H9 (cell line): ENCODE measurements around the gene ANKRD44. TPM values are rescaled to one million over a fixed set of nuclear protein-coding genes. Genes with fewer than 3 reads are reported as not detected.
A peak's percentile ranks its signal among the peaks of the same experiment; 100 is the strongest.
"Not testable (repeated sequence)": the region's sequence is repeated elsewhere in the genome, so short reads cannot be mapped to it uniquely, and the experiment has no call there.

Experiments used
- DNase-seq: peaks from one replicate; pipeline ENCODE4 v3.0.0-alpha.2; 2017
- H2AFZ ChIP-seq: one replicate; pipeline ENCODE4 v1.6.1; 2013; ENCODE audit warnings: mild to moderate bottlenecking, low read length, control low read depth, moderate library complexity
- H2AK5ac ChIP-seq: 2 replicates; pipeline ENCODE4 v1.6.1; 2013; ENCODE audit warnings: low read length, control low read depth, mixed read lengths; ENCODE audit not compliant: insufficient read length
- H2BK120ac ChIP-seq: one replicate; pipeline ENCODE4 v1.6.1; 2013; ENCODE audit warnings: low read depth, mild to moderate bottlenecking, low read length, control low read depth, inconsistent platforms; ENCODE audit not compliant: poor library complexity, severe bottlenecking
- H2BK12ac ChIP-seq: 2 replicates; pipeline ENCODE4 v1.6.1; 2013; ENCODE audit warnings: low read length, control low read depth, mixed read lengths, low read depth; ENCODE audit not compliant: insufficient read length
- H2BK15ac ChIP-seq: 2 replicates; pipeline ENCODE4 v1.6.1; 2013; ENCODE audit warnings: low read depth, low read length, control low read depth
- H2BK20ac ChIP-seq: one replicate; pipeline ENCODE4 v1.6.1; 2013; ENCODE audit warnings: low read depth, mild to moderate bottlenecking, low read length, control low read depth, inconsistent platforms; ENCODE audit not compliant: poor library complexity, severe bottlenecking
- H2BK5ac ChIP-seq: 2 replicates; pipeline ENCODE4 v1.6.1; 2013; ENCODE audit warnings: low read length, control low read depth, mixed read lengths; ENCODE audit not compliant: insufficient read length
- H3K14ac ChIP-seq: 2 replicates; pipeline ENCODE4 v1.6.1; 2013; ENCODE audit warnings: low read length, control low read depth; ENCODE audit not compliant: insufficient read depth
- H3K18ac ChIP-seq: 2 replicates; pipeline ENCODE4 v1.6.1; 2013; ENCODE audit warnings: low read depth, mild to moderate bottlenecking, mixed read lengths, low read length, control low read depth; ENCODE audit not compliant: insufficient read length
- H3K23ac ChIP-seq: 2 replicates; pipeline ENCODE4 v1.6.1; 2013; ENCODE audit warnings: low read length, control low read depth, mixed read lengths, low read depth; ENCODE audit not compliant: insufficient read length
- H3K23me2 ChIP-seq: 2 replicates; pipeline ENCODE4 v1.6.1; 2013; ENCODE audit warnings: low read depth, mild to moderate bottlenecking, mixed read lengths, low read length, control low read depth; ENCODE audit not compliant: insufficient read length, poor library complexity, severe bottlenecking
- H3K27ac ChIP-seq: 2 replicates; pipeline ENCODE4 v1.5.1; 2013; ENCODE audit warnings: low read length, control low read depth, mixed read lengths, low read depth; ENCODE audit not compliant: insufficient read length
- H3K27me3 ChIP-seq: 2 replicates; pipeline ENCODE4 v1.6.1; 2013; ENCODE audit warnings: low read length, control low read depth, inconsistent platforms; ENCODE audit not compliant: insufficient read depth
- H3K4ac ChIP-seq: 2 replicates; pipeline ENCODE4 v1.6.1; 2013; ENCODE audit warnings: low read depth, mild to moderate bottlenecking, control low read depth, inconsistent platforms, low read length, moderate library complexity
- H3K4me1 ChIP-seq: 2 replicates; pipeline ENCODE4 v1.6.1; 2013; ENCODE audit warnings: low read length, control low read depth, inconsistent platforms; ENCODE audit not compliant: insufficient read depth
- H3K4me2 ChIP-seq: 2 replicates; pipeline ENCODE4 v1.6.1; 2013; ENCODE audit warnings: low read length, control low read depth, mixed read lengths; ENCODE audit not compliant: insufficient read length, insufficient read depth
- H3K56ac ChIP-seq: 2 replicates; pipeline ENCODE4 v1.6.1; 2013; ENCODE audit warnings: low read depth, mild to moderate bottlenecking, mixed read lengths, low read length, control low read depth; ENCODE audit not compliant: insufficient read length
- H3K79me1 ChIP-seq: 2 replicates; pipeline ENCODE4 v1.6.1; 2013; ENCODE audit warnings: low read depth, mild to moderate bottlenecking, moderate library complexity, low read length, control low read depth, inconsistent platforms; ENCODE audit not compliant: insufficient read depth, poor library complexity, severe bottlenecking
- H3K79me2 ChIP-seq: 2 replicates; pipeline ENCODE4 v1.6.1; 2013; ENCODE audit warnings: low read length, control low read depth, inconsistent platforms; ENCODE audit not compliant: insufficient read depth
- H3K9ac ChIP-seq: 2 replicates; pipeline ENCODE4 v1.6.1; 2013; ENCODE audit warnings: low read length, control low read depth, mixed read lengths; ENCODE audit not compliant: insufficient read length; ENCODE audit errors: extremely low read depth
- H3K9me3 ChIP-seq: one replicate; pipeline ENCODE4 v1.6.1; 2013; ENCODE audit warnings: low read depth, low read length, inconsistent platforms; ENCODE audit not compliant: control insufficient read depth
- H3T11ph ChIP-seq: one replicate; pipeline ENCODE4 v1.6.1; 2013; ENCODE audit warnings: mild to moderate bottlenecking, low read length, control low read depth, inconsistent platforms
- H4K20me1 ChIP-seq: one replicate; pipeline ENCODE4 v1.6.1; 2013; ENCODE audit not compliant: control insufficient read depth, insufficient read length, insufficient read depth
- H4K5ac ChIP-seq: 2 replicates; pipeline ENCODE4 v1.6.1; 2013; ENCODE audit warnings: low read depth, mild to moderate bottlenecking, mixed read lengths, low read length, control low read depth; ENCODE audit not compliant: insufficient read length
- H4K8ac ChIP-seq: replicated peaks from 2 replicates; pipeline ENCODE4 v1.6.1; 2013; ENCODE audit warnings: low read length, control low read depth, mixed read lengths, low read depth; ENCODE audit not compliant: insufficient read length
- H4K91ac ChIP-seq: 2 replicates; pipeline ENCODE4 v1.6.1; 2013; ENCODE audit warnings: low read depth, mild to moderate bottlenecking, moderate library complexity, mixed read lengths, low read length, control low read depth; ENCODE audit not compliant: insufficient read length
- H3K27ac Mint-ChIP-seq, 3 experiments: 2 replicates in 2 of 3; 3 replicates in 1 of 3; pipeline ENCODE4 v1.8.0; 2020 to 2021; ENCODE audit warnings: mixed read lengths in 3 of 3, mild to moderate bottlenecking in 1 of 3, moderate library complexity in 1 of 3
- H3K27me3 Mint-ChIP-seq: 2 replicates; pipeline ENCODE4 v1.8.0; 2021; ENCODE audit warnings: low read depth, mild to moderate bottlenecking, moderate library complexity, mixed read lengths
- H3K36me3 Mint-ChIP-seq, 3 experiments: 2 replicates in 2 of 3; 3 replicates in 1 of 3; pipeline ENCODE4 v1.8.0; 2020 to 2021; ENCODE audit warnings: low read depth in 3 of 3, mixed read lengths in 3 of 3; ENCODE audit not compliant: insufficient read depth in 1 of 3
- H3K4me1 Mint-ChIP-seq, 2 experiments: 2 replicates each; pipeline ENCODE4 v1.8.0; 2020; ENCODE audit warnings: mixed read lengths in 2 of 2
- H3K4me3 Mint-ChIP-seq, 2 experiments: 2 replicates in 1 of 2; 3 replicates in 1 of 2; pipeline ENCODE4 v1.8.0; 2020 to 2021; ENCODE audit warnings: mild to moderate bottlenecking in 2 of 2, mixed read lengths in 2 of 2, moderate library complexity in 1 of 2
- H3K9me3 Mint-ChIP-seq, 2 experiments: 2 replicates in 1 of 2; 3 replicates in 1 of 2; pipeline ENCODE4 v1.8.0; 2020; ENCODE audit warnings: mild to moderate bottlenecking in 2 of 2, mixed read lengths in 2 of 2, moderate library complexity in 1 of 2
- CTCF ChIP-seq: fragments of 200-600 bp; sonication (generic); conservative IDR thresholded peaks from 3 replicates; pipeline ENCODE4 v1.8.0; 2021; ENCODE audit warnings: antibody characterized with exemption, mild to moderate bottlenecking
- WGBS: extraction: QIAGEN DNeasy Blood & Tissue Kit; methylation state at CpG from one replicate; pipeline ENCODE4 v1.1.7; 2013; ENCODE audit warnings: missing lambda C conversion rate, low lambda C conversion rate, mixed read lengths; ENCODE audit not compliant: insufficient read length; ENCODE audit errors: extremely low coverage; 5-methylcytosine and 5-hydroxymethylcytosine counted together
- total RNA-seq: library from RNA; stranded (reverse); gene quantifications from 2 replicates; pipeline ENCODE4 v1.2.1, GENCODE V29; 2021

The ANKRD44 gene
- total RNA-seq, 1 experiment from 2014 or later, result 1.9 TPM

DNA sequence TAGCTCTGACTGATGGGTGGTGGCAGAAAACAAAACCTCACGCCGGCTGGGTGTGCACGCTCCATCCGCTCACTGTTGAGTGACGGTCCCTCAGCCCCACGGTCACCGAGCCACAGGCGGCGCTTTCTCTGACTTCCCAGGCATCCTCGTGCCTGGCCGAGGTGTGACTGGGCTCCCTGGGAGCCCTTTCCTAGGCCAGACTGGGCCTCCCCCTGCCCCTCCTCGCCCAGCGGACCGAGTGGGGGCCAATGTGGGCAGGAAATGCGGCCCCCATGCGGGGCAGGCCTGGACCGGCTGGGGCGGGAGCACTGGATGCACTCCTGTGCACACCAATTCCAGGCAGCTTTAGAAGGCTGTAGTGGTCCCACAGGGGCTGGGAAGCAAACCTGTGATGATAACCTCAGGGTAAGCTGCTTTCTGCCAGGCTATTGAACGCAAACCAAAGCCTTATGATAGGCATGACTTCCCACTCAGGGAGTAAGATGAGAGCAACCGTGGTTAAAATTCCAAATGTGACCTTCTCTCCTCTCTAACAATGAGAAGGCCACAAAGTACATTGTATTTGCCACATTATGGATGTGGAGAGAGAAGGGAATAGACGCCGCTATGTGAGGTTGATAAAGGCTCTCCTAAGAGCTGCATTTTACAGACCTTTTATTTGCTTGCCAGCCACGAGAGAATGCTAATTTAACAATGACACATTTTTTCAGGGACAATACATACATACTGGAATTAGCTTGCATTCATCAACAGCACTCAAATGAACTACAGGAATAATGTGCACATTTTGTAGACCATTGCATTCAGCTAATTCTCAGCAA lies 300.2 kb downstream of the ANKRD44 start:
- WGBS, result no CpG with 5 or more reads among the region's 23 CpGs
- H3K79me2 ChIP-seq, result no peaks in the 10 kb centered on the region
- no peak overlapping the region for H3K23ac ChIP-seq
- H3K27me3 Mint-ChIP-seq, result no peaks in the 10 kb centered on the region
- no peaks in the 10 kb centered on the region for H3K4me1 ChIP-seq
- H3K27me3 ChIP-seq, result no peaks in the 10 kb centered on the region
- H3K23me2 ChIP-seq, result no peaks in the 10 kb centered on the region
- no peak overlapping the region for H4K8ac ChIP-seq
- H2BK15ac ChIP-seq, result no peak overlapping the region
- no peak overlapping the region for H2BK12ac ChIP-seq
- no peak overlapping the region for H3K14ac ChIP-seq
- H4K91ac ChIP-seq, result no peak overlapping the region
- no peaks in the 10 kb centered on the region for H3K9me3 ChIP-seq
- H3T11ph ChIP-seq, result no peak overlapping the region
- H3K4me3 Mint-ChIP-seq, result no peak overlapping the region; a peak in 1 of 5 replicates
- H2AK5ac ChIP-seq, result no peak overlapping the region
- H2BK120ac ChIP-seq, result no peak overlapping the region
- H3K9ac ChIP-seq, result no peak overlapping the region
- no peak overlapping the region for H3K56ac ChIP-seq
- no peaks in the 10 kb centered on the region for H3K9me3 Mint-ChIP-seq
- H3K36me3 Mint-ChIP-seq, result no peaks in the 10 kb centered on the region
- H2BK5ac ChIP-seq, result no peak overlapping the region
- H3K27ac ChIP-seq, result no peak overlapping the region
- H3K27ac Mint-ChIP-seq, result no peak overlapping the region
- H4K5ac ChIP-seq, result no peak overlapping the region
- H3K4me2 ChIP-seq, result no peak overlapping the region
- no peak overlapping the region for H3K18ac ChIP-seq
- no peaks in the 10 kb centered on the region for H3K79me1 ChIP-seq
- H2BK20ac ChIP-seq, result no peak overlapping the region
- no peak overlapping the region for H3K4ac ChIP-seq
- no peak for DNase-seq
- no peaks in the 10 kb centered on the region for H4K20me1 ChIP-seq
- H2AFZ ChIP-seq, result no peak overlapping the region
- TF ChIP-seq CTCF, result no peak
- peaks cover 14 to 20% of the 10 kb centered on the region in 2 experiments for H3K4me1 Mint-ChIP-seq

- not testable (repeated sequence) for H3K79me2 ChIP-seq, H2BK12ac ChIP-seq, H3K18ac ChIP-seq, H3K4me2 ChIP-seq, H2AK5ac ChIP-seq, H4K5ac ChIP-seq, H3K23me2 ChIP-seq, H3K56ac ChIP-seq, H3K9me3 Mint-ChIP-seq, H3K79me1 ChIP-seq, H3K23ac ChIP-seq, DNase-seq, H2BK5ac ChIP-seq, H3K4ac ChIP-seq, H2BK15ac ChIP-seq, H3K27me3 Mint-ChIP-seq, H3K27ac ChIP-seq, H3K36me3 Mint-ChIP-seq, H3K4me1 ChIP-seq, H2BK120ac ChIP-seq, H3K4me3 Mint-ChIP-seq, H4K91ac ChIP-seq, H4K20me1 ChIP-seq, H3K14ac ChIP-seq, H4K8ac ChIP-seq, H3K27me3 ChIP-seq, H3K9ac ChIP-seq, H3T11ph ChIP-seq, H2AFZ ChIP-seq, H3K9me3 ChIP-seq, H2BK20ac ChIP-seq
- peaks cover 14 to 20% of the 10 kb centered on the region in 2 experiments for H3K4me1 Mint-ChIP-seq
- peak overlapping the region in 1 of 3 experiments; percentile 54; a peak in 2 of 7 replicates for H3K27ac Mint-ChIP-seq
- WGBS, result no CpG with 5 or more reads among the region's 13 CpGs
Measured at GRCh38 chr2:197008741-197009341, 301.7 kb downstream of the ANKRD44 start.
